ENCODE results near the gene PITPNM1.

The PITPNM1 gene

GRCh38 chr11:67539550-67539949, 34.4 kb upstream of the PITPNM1 start:
- H3K4me3 ChIP-seq (ENCODE audit: low read depth, low read length): no peak overlapping the region
- no peaks in the 10 kb centered on the region for H3K36me3 ChIP-seq (ENCODE audit: insufficient read depth, low read length)
- H3K27ac ChIP-seq (ENCODE audit: low read depth, low read length): no peak overlapping the region
- no peaks in the 10 kb centered on the region for H3K27me3 ChIP-seq (ENCODE audit: insufficient read depth, low read length)
- no peaks in the 10 kb centered on the region for H3K4me1 ChIP-seq (ENCODE audit: control insufficient read depth, insufficient read depth, low read length, unreplicated experiment)
- H2AFZ ChIP-seq (ENCODE audit: low read length, unreplicated experiment): no peak overlapping the region
- H3K79me2 ChIP-seq (ENCODE audit: control insufficient read depth, insufficient read depth, low read length, unreplicated experiment): no peaks in the 10 kb centered on the region

GRCh38 chr11:67538823-67539505, 33.8 kb upstream of the PITPNM1 start:
- no peaks in the 10 kb centered on the region for H3K4me1 ChIP-seq (ENCODE audit: control insufficient read depth, insufficient read depth, low read length, unreplicated experiment)
- no peaks in the 10 kb centered on the region for H3K79me2 ChIP-seq (ENCODE audit: control insufficient read depth, insufficient read depth, low read length, unreplicated experiment)
- no peaks in the 10 kb centered on the region for H3K27me3 ChIP-seq (ENCODE audit: insufficient read depth, low read length)
- H3K27ac ChIP-seq (ENCODE audit: low read depth, low read length): no peak overlapping the region
- H3K4me3 ChIP-seq (ENCODE audit: low read depth, low read length): no peak overlapping the region
- H3K36me3 ChIP-seq (ENCODE audit: insufficient read depth, low read length): no peaks in the 10 kb centered on the region
- H2AFZ ChIP-seq (ENCODE audit: low read length, unreplicated experiment): no peak overlapping the region

GRCh38 chr11:67538306-67538705, 33.1 kb upstream of the PITPNM1 start:
- H2AFZ ChIP-seq (ENCODE audit: low read length, unreplicated experiment): no peak overlapping the region
- no peaks in the 10 kb centered on the region for H3K27me3 ChIP-seq (ENCODE audit: insufficient read depth, low read length)
- H3K4me3 ChIP-seq (ENCODE audit: low read depth, low read length): no peak overlapping the region
- no peak overlapping the region for H3K27ac ChIP-seq (ENCODE audit: low read depth, low read length)
- H3K79me2 ChIP-seq (ENCODE audit: control insufficient read depth, insufficient read depth, low read length, unreplicated experiment): no peaks in the 10 kb centered on the region
- H3K4me1 ChIP-seq (ENCODE audit: control insufficient read depth, insufficient read depth, low read length, unreplicated experiment): no peaks in the 10 kb centered on the region
- H3K36me3 ChIP-seq (ENCODE audit: insufficient read depth, low read length): 0 out of 2 replicates have a peak, but pooled peaks cover 2% of the 10 kb centered on the region

GRCh38 chr11:67535561-67535960, 30.4 kb upstream of the PITPNM1 start:
- Histone ChIP-seq H3K79me2 (ENCODE audit: control insufficient read depth, insufficient read depth, low read length, unreplicated experiment) (no peaks in the 10 kb centered on the region), H3K4me3 (ENCODE audit: low read depth, low read length) (no peak overlapping the region), H2AFZ (ENCODE audit: low read length, unreplicated experiment) (no peak overlapping the region), H3K27me3 (ENCODE audit: insufficient read depth, low read length) (no peaks in the 10 kb centered on the region), H3K27ac (ENCODE audit: low read depth, low read length) (no peak overlapping the region), H3K36me3 (ENCODE audit: insufficient read depth, low read length) (0 out of 2 replicates have a peak, but pooled peaks cover 2% of the 10 kb centered on the region), H3K4me1 (ENCODE audit: control insufficient read depth, insufficient read depth, low read length, unreplicated experiment) (no peaks in the 10 kb centered on the region)

- no peaks in the 10 kb centered on the region for H3K27me3 ChIP-seq (ENCODE audit: insufficient read depth, low read length)
- H3K79me2 ChIP-seq (ENCODE audit: control insufficient read depth, insufficient read depth, low read length, unreplicated experiment): no peaks in the 10 kb centered on the region
These were observed 29.0 kb upstream of the PITPNM1 start for GRCh38 chr11:67534070-67534679.

GRCh38 chr11:67532889-67533288, 27.7 kb upstream of the PITPNM1 start:
- Histone ChIP-seq H3K4me1 (ENCODE audit: control insufficient read depth, insufficient read depth, low read length, unreplicated experiment) (no peaks in the 10 kb centered on the region), H3K27me3 (ENCODE audit: insufficient read depth, low read length) (peaks cover 3% of the 10 kb centered on the region; the same call in 1 of the 2 replicates), H3K36me3 (ENCODE audit: insufficient read depth, low read length) (0 out of 2 replicates have a peak, but pooled peaks cover 2% of the 10 kb centered on the region), H3K4me3 (ENCODE audit: low read depth, low read length) (no peak overlapping the region), H3K27ac (ENCODE audit: low read depth, low read length) (no peak overlapping the region), H2AFZ (ENCODE audit: low read length, unreplicated experiment) (no peak overlapping the region), H3K79me2 (ENCODE audit: control insufficient read depth, insufficient read depth, low read length, unreplicated experiment) (no peaks in the 10 kb centered on the region)

More at GRCh38 chr11:67534070-67534679, 29.0 kb upstream of the PITPNM1 start:
- Histone ChIP-seq H3K36me3 (ENCODE audit: insufficient read depth, low read length) (0 out of 2 replicates have a peak, but pooled peaks cover 2% of the 10 kb centered on the region), H3K4me1 (ENCODE audit: control insufficient read depth, insufficient read depth, low read length, unreplicated experiment) (no peaks in the 10 kb centered on the region), H3K4me3 (ENCODE audit: low read depth, low read length) (no peak overlapping the region), H2AFZ (ENCODE audit: low read length, unreplicated experiment) (no peak overlapping the region), H3K27ac (ENCODE audit: low read depth, low read length) (no peak overlapping the region)

GRCh38 chr11:67530282-67530592, 25.1 kb upstream of the PITPNM1 start:
- Histone ChIP-seq H3K4me3 (ENCODE audit: low read depth, low read length) (no peak overlapping the region), H3K27me3 (ENCODE audit: insufficient read depth, low read length) (peaks cover 8% of the 10 kb centered on the region; the same call in 1 of the 2 replicates), H2AFZ (ENCODE audit: low read length, unreplicated experiment) (no peak overlapping the region), H3K27ac (ENCODE audit: low read depth, low read length) (no peak overlapping the region), H3K4me1 (ENCODE audit: control insufficient read depth, insufficient read depth, low read length, unreplicated experiment) (no peaks in the 10 kb centered on the region), H3K36me3 (ENCODE audit: insufficient read depth, low read length) (0 out of 2 replicates have a peak, but pooled peaks cover 2% of the 10 kb centered on the region), H3K79me2 (ENCODE audit: control insufficient read depth, insufficient read depth, low read length, unreplicated experiment) (no peaks in the 10 kb centered on the region)

- Histone ChIP-seq H3K27me3 (ENCODE audit: insufficient read depth, low read length) (peaks cover 14% of the 10 kb centered on the region; the same call in 1 of the 2 replicates), H3K4me1 (ENCODE audit: control insufficient read depth, insufficient read depth, low read length, unreplicated experiment) (no peaks in the 10 kb centered on the region)
These were observed 23.2 kb upstream of the PITPNM1 start for GRCh38 chr11:67528376-67528775.

GRCh38 chr11:67525275-67525976, 20.3 kb upstream of the PITPNM1 start:
- no peak overlapping the region for H3K4me3 ChIP-seq (ENCODE audit: low read depth, low read length)
- no peak overlapping the region for H3K27ac ChIP-seq (ENCODE audit: low read depth, low read length)
- H3K27me3 ChIP-seq (ENCODE audit: insufficient read depth, low read length): peaks cover 20% of the 10 kb centered on the region; the same call in 1 of the 2 replicates
- no peaks in the 10 kb centered on the region for H3K36me3 ChIP-seq (ENCODE audit: insufficient read depth, low read length)
- no peaks in the 10 kb centered on the region for H3K79me2 ChIP-seq (ENCODE audit: control insufficient read depth, insufficient read depth, low read length, unreplicated experiment)
- H3K4me1 ChIP-seq (ENCODE audit: control insufficient read depth, insufficient read depth, low read length, unreplicated experiment): no peaks in the 10 kb centered on the region
- H2AFZ ChIP-seq (ENCODE audit: low read length, unreplicated experiment): no peak overlapping the region

More at GRCh38 chr11:67528376-67528775, 23.2 kb upstream of the PITPNM1 start:
- Histone ChIP-seq H3K4me3 (ENCODE audit: low read depth, low read length) (no peak overlapping the region), H3K36me3 (ENCODE audit: insufficient read depth, low read length) (no peaks in the 10 kb centered on the region), H2AFZ (ENCODE audit: low read length, unreplicated experiment) (no peak overlapping the region), H3K79me2 (ENCODE audit: control insufficient read depth, insufficient read depth, low read length, unreplicated experiment) (no peaks in the 10 kb centered on the region), H3K27ac (ENCODE audit: low read depth, low read length) (no peak overlapping the region)

- Histone ChIP-seq H3K36me3 (ENCODE audit: insufficient read depth, low read length) (no peaks in the 10 kb centered on the region), H3K27ac (ENCODE audit: low read depth, low read length) (no peak overlapping the region), H3K79me2 (ENCODE audit: control insufficient read depth, insufficient read depth, low read length, unreplicated experiment) (no peaks in the 10 kb centered on the region), H3K27me3 (ENCODE audit: insufficient read depth, low read length) (peaks cover 20% of the 10 kb centered on the region; the same call in 1 of the 2 replicates), H2AFZ (ENCODE audit: low read length, unreplicated experiment) (no peak overlapping the region), H3K4me3 (ENCODE audit: low read depth, low read length) (no peak overlapping the region), H3K4me1 (ENCODE audit: control insufficient read depth, insufficient read depth, low read length, unreplicated experiment) (no peaks in the 10 kb centered on the region)
These were observed 19.3 kb upstream of the PITPNM1 start for GRCh38 chr11:67524480-67524808.
